ENCODE measurements around the gene TMEFF2. TPM values are rescaled to one million over a fixed set of nuclear protein-coding genes. Genes with fewer than 3 reads are reported as not detected.

Gene TMEFF2
- total and polyA plus RNA-seq, 2 donors (not counting 1 experiment from before 2014, with no cell fraction given), result not detected

DNA sequence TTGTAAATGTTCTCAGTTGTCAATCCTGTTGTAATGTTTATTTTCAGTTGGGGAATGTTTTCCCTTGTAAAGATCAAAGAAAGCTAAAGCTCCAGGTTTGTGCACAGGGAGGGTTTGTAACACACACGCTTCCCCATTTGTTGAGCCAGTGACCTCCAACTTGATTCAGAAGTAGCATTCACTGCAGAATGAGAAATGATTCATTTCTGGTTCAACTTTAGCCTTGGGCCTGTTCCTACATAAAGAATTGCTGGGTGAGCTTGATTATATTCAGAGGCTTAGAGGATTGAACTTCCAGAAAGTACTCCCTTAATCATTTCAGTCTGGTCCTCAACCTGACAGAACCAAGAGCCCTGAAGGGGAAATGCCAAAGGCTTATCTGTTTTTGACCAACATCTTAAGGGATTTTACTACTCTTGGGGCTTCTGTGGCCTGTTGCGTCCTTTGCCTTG is 277.3 kb downstream of the TMEFF2 start:
- H3K27ac Mint-ChIP-seq, result no peak overlapping the region
- CTCF ChIA-PET, result no interaction called here
- no peak for DNase-seq

DNA sequence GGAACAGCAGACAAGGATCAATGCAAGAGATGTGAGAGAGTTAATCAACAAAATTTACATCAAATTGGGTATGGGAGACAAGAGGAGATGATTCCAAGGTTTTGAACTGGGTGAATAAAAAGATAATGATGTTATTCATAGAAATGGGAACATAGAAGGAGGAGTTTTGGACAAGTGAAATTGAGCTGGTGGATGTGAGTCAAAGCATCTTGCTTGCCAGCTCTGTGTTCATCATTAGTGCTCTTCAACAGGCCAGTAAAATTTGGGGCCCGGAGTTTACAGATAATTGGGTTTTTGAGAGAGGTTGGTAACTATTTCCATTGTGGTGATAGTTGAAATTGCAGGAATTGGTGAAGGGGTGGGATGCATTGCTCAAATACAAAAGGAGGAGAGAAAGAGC is 277.9 kb downstream of the TMEFF2 start:
- H4K20me1 ChIP-seq (ENCODE audit: control insufficient read depth, insufficient read depth, low read length, poor library complexity, severe bottlenecking), result no peaks in the 10 kb centered on the region
- ATAC-seq (ENCODE audit: low read depth) (no peak), DNase-seq (no peak)
- peaks cover 0 to 6% (median 0%) of the 10 kb centered on the region in 3 donors for H3K9me3 ChIP-seq (ENCODE audit: control extremely low read depth in 1 of 3, control insufficient read depth in 2 of 3, insufficient read depth in 1 of 3, low read length in 2 of 3)
- 100% methylated on average over 1 of the region's 1 CpG for WGBS (ENCODE audit: insufficient coverage)
- ChIA-PET CTCF (no interaction called here), POLR2A (no interaction called here)
- Mint-ChIP-seq H3K4me1 (no peaks in the 10 kb centered on the region), H3K9me3 (ENCODE audit: insufficient read depth) (no peaks in the 10 kb centered on the region), H3K27me3 (peaks cover 15% of the 10 kb centered on the region), H3K27ac (no peak overlapping the region), H3K4me3 (no peak overlapping the region)
- no peaks in the 10 kb centered on the region for H3K4me1 ChIP-seq (ENCODE audit: control insufficient read depth in 2 of 2, insufficient read depth in 2 of 2, low read length in 2 of 2)
- no peaks in the 10 kb centered on the region for H3K36me3 ChIP-seq (replicated peaks in 1 of 2; ENCODE audit: control extremely low read depth in 1 of 2, control insufficient read depth in 1 of 2, extremely low read depth in 1 of 2, insufficient read depth in 2 of 2, low read length in 1 of 2)
- TF ChIP-seq, protein P1, sequence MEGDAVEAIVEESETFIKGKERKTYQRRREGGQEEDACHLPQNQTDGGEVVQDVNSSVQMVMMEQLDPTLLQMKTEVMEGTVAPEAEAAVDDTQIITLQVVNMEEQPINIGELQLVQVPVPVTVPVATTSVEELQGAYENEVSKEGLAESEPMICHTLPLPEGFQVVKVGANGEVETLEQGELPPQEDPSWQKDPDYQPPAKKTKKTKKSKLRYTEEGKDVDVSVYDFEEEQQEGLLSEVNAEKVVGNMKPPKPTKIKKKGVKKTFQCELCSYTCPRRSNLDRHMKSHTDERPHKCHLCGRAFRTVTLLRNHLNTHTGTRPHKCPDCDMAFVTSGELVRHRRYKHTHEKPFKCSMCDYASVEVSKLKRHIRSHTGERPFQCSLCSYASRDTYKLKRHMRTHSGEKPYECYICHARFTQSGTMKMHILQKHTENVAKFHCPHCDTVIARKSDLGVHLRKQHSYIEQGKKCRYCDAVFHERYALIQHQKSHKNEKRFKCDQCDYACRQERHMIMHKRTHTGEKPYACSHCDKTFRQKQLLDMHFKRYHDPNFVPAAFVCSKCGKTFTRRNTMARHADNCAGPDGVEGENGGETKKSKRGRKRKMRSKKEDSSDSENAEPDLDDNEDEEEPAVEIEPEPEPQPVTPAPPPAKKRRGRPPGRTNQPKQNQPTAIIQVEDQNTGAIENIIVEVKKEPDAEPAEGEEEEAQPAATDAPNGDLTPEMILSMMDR (IDR thresholded peaks at IDR 0.05), result no peak
- TF ChIP-seq EZH2 (IDR thresholded peaks at IDR 0.05; ENCODE audit: borderline replicate concordance, insufficient read depth, low read depth, low read length, poor library complexity, severe bottlenecking), result no peak
- no peak overlapping the region for H3K9ac ChIP-seq (ENCODE audit: low read length)
- no peak overlapping the region for H3K27ac ChIP-seq (ENCODE audit: low read length in 2 of 2)
- H3K4me2 ChIP-seq (replicated peaks; ENCODE audit: low read depth, low read length, poor library complexity, severe bottlenecking), result no peak overlapping the region
- H3K4me3 ChIP-seq (ENCODE audit: control extremely low read depth in 1 of 5, extremely low read depth in 1 of 5, insufficient read depth in 1 of 5, low read depth in 2 of 5, low read length in 4 of 5), result no peak overlapping the region
- H2AFZ ChIP-seq (ENCODE audit: insufficient read depth, low read depth, low read length, poor library complexity, severe bottlenecking), result no peak overlapping the region
- intact Hi-C loops (cut with micrococcal nuclease), result no loop called here
- H3K27me3 ChIP-seq (replicated peaks in 1 of 4; ENCODE audit: control extremely low read depth in 1 of 4, control insufficient read depth in 3 of 4, insufficient read depth in 4 of 4, low read length in 3 of 4), result no peaks in the 10 kb centered on the region
- H3K79me2 ChIP-seq (ENCODE audit: control insufficient read depth, insufficient read depth, low read length), result no peaks in the 10 kb centered on the region

More for the DNA sequence above, 277.3 kb downstream of the TMEFF2 start:
- Mint-ChIP-seq H3K4me1 (no peaks in the 10 kb centered on the region), H3K9me3 (ENCODE audit: insufficient read depth) (no peaks in the 10 kb centered on the region), H3K27me3 (peaks cover 14% of the 10 kb centered on the region), H3K4me3 (no peak overlapping the region)
- Histone ChIP-seq H2AFZ (ENCODE audit: insufficient read depth, low read depth, low read length, poor library complexity, severe bottlenecking) (no peak overlapping the region), H3K36me3 (replicated peaks in 1 of 2; ENCODE audit: control extremely low read depth in 1 of 2, control insufficient read depth in 1 of 2, extremely low read depth in 1 of 2, insufficient read depth in 2 of 2, low read length in 1 of 2) (no peaks in the 10 kb centered on the region), H3K27me3 (replicated peaks in 1 of 4; ENCODE audit: control extremely low read depth in 1 of 4, control insufficient read depth in 3 of 4, insufficient read depth in 4 of 4, low read length in 3 of 4) (no peaks in the 10 kb centered on the region), H3K9ac (ENCODE audit: low read length) (no peak overlapping the region), H3K27ac (ENCODE audit: low read length in 2 of 2) (no peak overlapping the region), H3K4me1 (ENCODE audit: control insufficient read depth in 2 of 2, insufficient read depth in 2 of 2, low read length in 2 of 2) (no peaks in the 10 kb centered on the region), H3K4me2 (replicated peaks; ENCODE audit: low read depth, low read length, poor library complexity, severe bottlenecking) (no peak overlapping the region), H3K79me2 (ENCODE audit: control insufficient read depth, insufficient read depth, low read length) (no peaks in the 10 kb centered on the region), H3K4me3 (ENCODE audit: control extremely low read depth in 1 of 5, extremely low read depth in 1 of 5, insufficient read depth in 1 of 5, low read depth in 2 of 5, low read length in 4 of 5) (no peak overlapping the region), H4K20me1 (ENCODE audit: control insufficient read depth, insufficient read depth, low read length, poor library complexity, severe bottlenecking) (no peaks in the 10 kb centered on the region), H3K9me3 (ENCODE audit: control extremely low read depth in 1 of 3, control insufficient read depth in 2 of 3, insufficient read depth in 1 of 3, low read length in 2 of 3) (peaks cover 0 to 8% (median 0%) of the 10 kb centered on the region in 3 donors)
- ATAC-seq (ENCODE audit: low read depth), result no peak
- POLR2A ChIA-PET, result no interaction called here
- WGBS (ENCODE audit: insufficient coverage), result 100% methylated on average over 2 of the region's 2 CpGs
- TF ChIP-seq, protein P1 (IDR thresholded peaks at IDR 0.05), result no peak
- TF ChIP-seq EZH2 (IDR thresholded peaks at IDR 0.05; ENCODE audit: borderline replicate concordance, insufficient read depth, low read depth, low read length, poor library complexity, severe bottlenecking), result no peak
- intact Hi-C loops (cut with micrococcal nuclease), result no loop called here

Measured in B cell (primary cell).